MCF 10A (cell line): ENCODE measurements around the gene FOXC2. TPM values are rescaled to one million over a fixed set of nuclear protein-coding genes. Genes with fewer than 3 reads are reported as not detected.

ENCODE experiments used
- BruUV-seq: library from RNA; stranded (reverse); fragments of 400-500 nt; replicated peaks from 2 replicates; lab custom pipeline; 2021; lab: Mats Ljungman, UMichigan
- CTCF ChIA-PET: fragments of 300-600 bp; sonication (Branson Sonifier 250); formaldehyde crosslinking; extraction: SDS; loops from one replicate; lab custom pipeline; 2021; ENCODE audit warnings: antibody characterized with exemption, inconsistent platforms; lab: Yijun Ruan, JAX
- POLR2A ChIA-PET: fragments of 300-600, 350-650 bp; sonication (Branson Sonifier 250); formaldehyde crosslinking; extraction: SDS; loops from one replicate; lab custom pipeline; 2020; ENCODE audit warnings: antibody characterized with exemption, inconsistent platforms; lab: Yijun Ruan, JAX
- DNase-seq: peaks from one replicate; pipeline ENCODE4 v3.0.0-alpha.2; 2018; ENCODE audit not compliant: unreplicated experiment
- H3K27ac Mint-ChIP-seq: one replicate; pipeline ENCODE4 v1.8.0; 2022; ENCODE audit warnings: mild to moderate bottlenecking, low read depth, mixed read lengths; ENCODE audit not compliant: unreplicated experiment
- H3K27me3 Mint-ChIP-seq: one replicate; pipeline ENCODE4 v1.8.0; 2022; ENCODE audit warnings: mixed read lengths; ENCODE audit not compliant: insufficient read depth, unreplicated experiment
- H3K36me3 Mint-ChIP-seq: one replicate; pipeline ENCODE4 v1.8.0; 2022; ENCODE audit warnings: mild to moderate bottlenecking, moderate library complexity, mixed read lengths; ENCODE audit not compliant: insufficient read depth, unreplicated experiment
- H3K4me1 Mint-ChIP-seq: one replicate; pipeline ENCODE4 v1.8.0; 2022; ENCODE audit warnings: mixed read lengths; ENCODE audit not compliant: insufficient read depth, unreplicated experiment
- H3K4me3 Mint-ChIP-seq: one replicate; pipeline ENCODE4 v1.8.0; 2022; ENCODE audit warnings: mild to moderate bottlenecking, moderate library complexity, mixed read lengths; ENCODE audit not compliant: unreplicated experiment
- H3K9me3 Mint-ChIP-seq: one replicate; pipeline ENCODE4 v1.8.0; 2022; ENCODE audit warnings: mixed read lengths; ENCODE audit not compliant: unreplicated experiment
- intact Hi-C: fragments of 100-400 bp; cut with micrococcal nuclease; formaldehyde crosslinking; loops from 2 replicates; pipeline ENCODE4 v1.14.1; 2022
- total RNA-seq: library from RNA; stranded (reverse); gene quantifications from 2 replicates; pipeline ENCODE4 v1.2.3, GENCODE V29; 2022
- TF ChIP-seq, protein P1 (sequence below): fragments of 200-600 bp; IDR thresholded peaks from one replicate; pipeline ENCODE4 v1.8.0; 2022; ENCODE audit warnings: antibody characterized with exemption, mild to moderate bottlenecking; ENCODE audit not compliant: unreplicated experiment

The FOXC2 gene
- total RNA-seq, 1 experiment from 2014 or later, result 22.5 TPM

DNA sequence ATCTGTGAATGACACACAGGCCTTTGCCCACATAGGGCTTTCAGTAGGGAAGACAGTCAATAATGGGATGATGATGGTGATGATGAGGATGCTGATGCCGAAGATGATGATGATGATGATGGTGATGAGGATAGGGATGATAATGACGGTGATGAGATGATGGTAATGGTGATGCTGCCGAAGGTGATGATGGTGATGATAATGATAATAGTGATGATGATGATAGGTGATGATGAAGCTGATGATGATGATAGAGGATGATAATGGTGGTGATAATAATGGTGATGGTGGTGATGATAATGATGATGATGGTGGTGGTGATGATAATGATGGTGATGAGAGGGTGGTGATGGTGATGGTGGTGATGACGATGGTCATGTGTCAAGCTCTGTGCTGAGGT, 24.6 kb downstream of the FOXC2 start:
- no peaks in the 10 kb centered on the region for H3K27me3 Mint-ChIP-seq
- CTCF ChIA-PET, result interaction anchor here (1.0 to 1.1 kb wide), 2 partner anchors 15 to 20 kb away, joined by 3 to 4 read pairs; no protein-coding TSS in a partner anchor
- no peak for DNase-seq
- H3K9me3 Mint-ChIP-seq, result peaks cover 8% of the 10 kb centered on the region
- H3K36me3 Mint-ChIP-seq, result no peaks in the 10 kb centered on the region
- no TSS peak for BruUV-seq
- intact Hi-C loops, result loop anchor here (2.0 to 5.0 kb wide), 2 partner anchors 14 to 171 kb away; no protein-coding TSS in a partner anchor
- H3K4me1 Mint-ChIP-seq, result no peaks in the 10 kb centered on the region
- H3K27ac Mint-ChIP-seq, result no peak overlapping the region
- POLR2A ChIA-PET, result interaction anchor here (1.1 to 1.5 kb wide), 3 partner anchors 10 to 73 kb away, joined by 3 to 5 read pairs (median 4); no protein-coding TSS in a partner anchor
- TF ChIP-seq, protein P1, sequence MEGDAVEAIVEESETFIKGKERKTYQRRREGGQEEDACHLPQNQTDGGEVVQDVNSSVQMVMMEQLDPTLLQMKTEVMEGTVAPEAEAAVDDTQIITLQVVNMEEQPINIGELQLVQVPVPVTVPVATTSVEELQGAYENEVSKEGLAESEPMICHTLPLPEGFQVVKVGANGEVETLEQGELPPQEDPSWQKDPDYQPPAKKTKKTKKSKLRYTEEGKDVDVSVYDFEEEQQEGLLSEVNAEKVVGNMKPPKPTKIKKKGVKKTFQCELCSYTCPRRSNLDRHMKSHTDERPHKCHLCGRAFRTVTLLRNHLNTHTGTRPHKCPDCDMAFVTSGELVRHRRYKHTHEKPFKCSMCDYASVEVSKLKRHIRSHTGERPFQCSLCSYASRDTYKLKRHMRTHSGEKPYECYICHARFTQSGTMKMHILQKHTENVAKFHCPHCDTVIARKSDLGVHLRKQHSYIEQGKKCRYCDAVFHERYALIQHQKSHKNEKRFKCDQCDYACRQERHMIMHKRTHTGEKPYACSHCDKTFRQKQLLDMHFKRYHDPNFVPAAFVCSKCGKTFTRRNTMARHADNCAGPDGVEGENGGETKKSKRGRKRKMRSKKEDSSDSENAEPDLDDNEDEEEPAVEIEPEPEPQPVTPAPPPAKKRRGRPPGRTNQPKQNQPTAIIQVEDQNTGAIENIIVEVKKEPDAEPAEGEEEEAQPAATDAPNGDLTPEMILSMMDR, result no peak
- no peak overlapping the region for H3K4me3 Mint-ChIP-seq

DNA sequence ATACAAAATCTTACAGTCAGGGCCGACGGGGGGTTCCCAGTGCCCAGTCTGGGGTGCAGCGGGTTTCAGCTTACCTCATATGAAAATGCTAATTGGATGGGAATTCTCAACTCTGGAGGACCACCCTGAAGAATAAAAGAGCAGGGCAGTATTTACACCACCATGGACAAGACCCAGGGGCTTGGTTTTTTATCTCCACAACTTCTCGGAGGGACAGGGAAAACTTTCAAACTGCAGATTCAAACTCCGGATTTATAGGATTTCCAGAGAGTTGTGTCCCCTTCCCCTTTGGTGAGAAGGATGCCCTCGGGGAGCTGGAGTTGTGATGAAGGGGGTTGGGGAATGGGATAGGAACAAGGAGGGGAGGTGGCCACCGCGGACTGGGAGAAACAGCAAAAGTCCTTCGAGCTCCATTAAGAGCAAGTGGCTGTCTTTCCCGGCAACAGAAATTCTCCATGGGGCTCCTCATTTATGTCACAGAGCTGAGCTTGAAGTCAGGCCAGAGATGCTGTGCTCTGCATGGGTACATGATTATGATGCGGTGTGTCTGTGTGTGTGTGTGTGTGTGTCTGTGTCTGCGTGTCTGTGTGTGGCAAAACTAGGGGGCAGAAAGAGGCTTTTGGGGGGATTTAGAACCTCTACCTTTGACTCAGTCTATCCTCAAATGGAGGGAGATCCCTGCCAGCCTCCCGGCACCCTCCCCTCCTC, 27.4 kb downstream of the FOXC2 start:
- CTCF ChIA-PET, result interaction anchor here (0.6 to 1.5 kb wide), 2 partner anchors 469 to 875 kb away, joined by 3 to 6 read pairs; no protein-coding TSS in a partner anchor
- no peaks in the 10 kb centered on the region for H3K27me3 Mint-ChIP-seq

DNA sequence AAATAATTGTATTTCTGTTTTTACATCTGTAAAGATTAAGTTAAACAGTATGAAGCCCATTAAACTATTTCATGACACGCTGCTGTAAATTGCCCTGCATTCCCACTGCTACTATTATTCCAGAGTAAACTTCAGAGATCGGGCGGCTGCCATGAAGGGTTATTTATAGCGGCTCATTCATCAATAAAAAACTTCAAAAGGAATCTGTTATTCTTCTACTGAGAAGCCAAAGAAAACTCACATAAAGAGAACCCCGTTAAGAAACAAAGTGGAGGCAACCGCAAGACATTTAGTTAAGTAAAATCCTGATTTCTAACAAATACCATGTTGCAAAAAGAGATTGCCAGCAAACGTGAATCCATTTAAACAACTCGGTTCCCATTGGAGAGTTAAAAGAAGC, 28.1 kb downstream of the FOXC2 start:
- TF ChIP-seq, protein P1, result no peak
- CTCF ChIA-PET, result no interaction called here
- POLR2A ChIA-PET, result no interaction called here
- H3K4me3 Mint-ChIP-seq, result no peak overlapping the region
- H3K27me3 Mint-ChIP-seq, result no peaks in the 10 kb centered on the region
- intact Hi-C loops, result loop anchor here (5.0 kb wide), 1 partner anchor 168 kb away; no protein-coding TSS in a partner anchor
- peaks cover 14% of the 10 kb centered on the region for H3K9me3 Mint-ChIP-seq
- BruUV-seq, result no TSS peak
- H3K27ac Mint-ChIP-seq, result no peak overlapping the region
- DNase-seq, result no peak
- H3K36me3 Mint-ChIP-seq, result no peaks in the 10 kb centered on the region
- H3K4me1 Mint-ChIP-seq, result peaks cover 5% of the 10 kb centered on the region

More for the DNA sequence above, 27.4 kb downstream of the FOXC2 start:
- Mint-ChIP-seq H3K4me3 (no peak overlapping the region), H3K4me1 (peaks cover 5% of the 10 kb centered on the region), H3K36me3 (no peaks in the 10 kb centered on the region), H3K9me3 (peaks cover 14% of the 10 kb centered on the region), H3K27ac (no peak overlapping the region)
- intact Hi-C loops, result loop anchor here (5.0 kb wide), 1 partner anchor 168 kb away; no protein-coding TSS in a partner anchor
- POLR2A ChIA-PET, result no interaction called here
- BruUV-seq, result no TSS peak
- no peak for DNase-seq
- TF ChIP-seq, protein P1, result no peak

DNA sequence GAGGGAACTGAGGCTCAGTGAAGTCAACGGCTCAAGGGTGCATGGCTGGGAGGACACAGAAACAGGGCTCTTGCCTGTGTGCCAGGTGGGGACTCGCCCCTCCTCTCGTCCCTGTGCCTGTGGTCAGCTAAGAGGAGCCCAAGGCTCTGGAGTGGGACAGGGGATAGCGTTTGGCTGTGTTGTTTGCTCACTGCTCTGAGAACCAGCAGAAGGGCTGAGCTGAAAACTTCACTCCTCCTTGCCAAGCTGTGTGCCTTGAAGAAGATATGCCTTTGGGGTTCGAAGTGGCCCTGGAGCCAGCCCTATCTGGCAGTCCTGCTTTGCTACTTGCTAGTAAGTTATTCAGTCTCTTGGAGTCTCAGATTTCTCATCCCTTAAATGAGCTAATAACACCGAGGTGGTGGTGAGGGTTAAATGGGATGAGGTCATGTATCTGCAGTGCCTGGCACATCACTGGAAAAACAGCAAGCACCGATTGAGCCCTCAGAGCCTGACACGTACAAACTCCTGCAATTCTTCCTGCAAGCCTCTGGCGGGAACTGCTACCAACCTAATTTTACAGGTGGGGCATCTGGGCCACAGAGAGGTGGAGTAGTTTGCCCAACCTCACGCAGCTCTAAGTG, 29.5 kb downstream of the FOXC2 start:
- BruUV-seq, result no TSS peak
- intact Hi-C loops, result no loop called here
- Mint-ChIP-seq H3K9me3 (peaks cover 12% of the 10 kb centered on the region), H3K4me3 (no peak overlapping the region), H3K27ac (no peak overlapping the region), H3K4me1 (peaks cover 5% of the 10 kb centered on the region), H3K27me3 (no peaks in the 10 kb centered on the region), H3K36me3 (no peaks in the 10 kb centered on the region)
- ChIA-PET POLR2A (no interaction called here), CTCF (interaction anchor here (0.6 kb wide), 2 partner anchors 31 to 763 kb away, joined by 3 read pairs; no protein-coding TSS in a partner anchor)
- TF ChIP-seq, protein P1, result no peak
- no peak for DNase-seq
